AG10803 (cell line): Measurements from ENCODE around the gene TSPAN3.

Experiments
- DNase-seq: peaks from one replicate; pipeline ENCODE4 v3.0.0; 2010; ENCODE audit warnings: low read depth
- H3K4me3 ChIP-seq: 2 replicates; pipeline ENCODE4 v1.5.1; 2011; ENCODE audit warnings: mild to moderate bottlenecking, low read length, control low read depth
- TF ChIP-seq, protein P1 (sequence below): conservative IDR thresholded peaks from 2 replicates; pipeline ENCODE4 v1.5.1; 2011; ENCODE audit warnings: mild to moderate bottlenecking, low read length, control low read depth, inconsistent platforms

The TSPAN3 gene

DNA sequence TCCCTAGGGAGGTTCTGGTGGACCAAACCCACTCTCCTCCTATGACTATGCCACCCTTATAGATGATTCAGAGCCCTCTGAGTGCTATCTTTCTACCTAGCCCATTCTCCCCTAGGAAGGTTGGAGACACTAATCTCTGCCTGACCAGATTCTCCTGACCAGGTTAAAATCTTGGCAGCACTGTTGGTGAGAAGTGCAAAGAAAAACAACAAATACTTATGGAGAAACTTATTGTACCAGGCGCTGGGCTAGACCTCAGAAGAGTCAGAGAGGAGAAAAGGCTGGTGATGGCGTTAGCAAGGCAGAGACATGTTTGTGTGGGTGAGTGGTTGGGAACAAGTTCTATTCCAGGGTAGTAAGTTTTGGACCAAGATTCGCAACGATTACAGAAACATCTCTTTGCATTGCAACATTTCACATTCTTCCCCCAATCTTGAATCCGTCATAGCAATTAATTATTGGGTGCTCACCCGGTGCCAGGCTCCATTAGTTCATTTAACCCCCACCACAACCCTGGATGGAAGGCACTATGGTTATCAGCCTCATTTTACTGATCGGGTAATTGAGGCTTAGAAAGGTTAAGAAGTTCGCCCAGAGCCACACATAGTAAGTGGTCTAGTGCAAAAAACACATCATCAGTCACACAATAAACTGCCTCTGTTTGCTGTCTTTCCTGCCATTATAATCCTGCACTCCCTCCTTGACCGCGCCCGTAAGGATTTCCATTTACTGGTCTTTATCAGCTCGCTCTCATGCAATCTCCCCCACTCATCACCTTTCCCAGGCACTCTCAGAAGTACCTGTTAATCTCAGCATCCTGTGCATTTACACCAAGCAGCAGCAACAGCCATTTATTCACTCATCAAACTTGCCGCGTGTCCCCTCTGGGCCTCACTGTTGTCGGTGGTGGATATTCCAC, 655 bp upstream of the TSPAN3 start:
- TF ChIP-seq, protein P1, sequence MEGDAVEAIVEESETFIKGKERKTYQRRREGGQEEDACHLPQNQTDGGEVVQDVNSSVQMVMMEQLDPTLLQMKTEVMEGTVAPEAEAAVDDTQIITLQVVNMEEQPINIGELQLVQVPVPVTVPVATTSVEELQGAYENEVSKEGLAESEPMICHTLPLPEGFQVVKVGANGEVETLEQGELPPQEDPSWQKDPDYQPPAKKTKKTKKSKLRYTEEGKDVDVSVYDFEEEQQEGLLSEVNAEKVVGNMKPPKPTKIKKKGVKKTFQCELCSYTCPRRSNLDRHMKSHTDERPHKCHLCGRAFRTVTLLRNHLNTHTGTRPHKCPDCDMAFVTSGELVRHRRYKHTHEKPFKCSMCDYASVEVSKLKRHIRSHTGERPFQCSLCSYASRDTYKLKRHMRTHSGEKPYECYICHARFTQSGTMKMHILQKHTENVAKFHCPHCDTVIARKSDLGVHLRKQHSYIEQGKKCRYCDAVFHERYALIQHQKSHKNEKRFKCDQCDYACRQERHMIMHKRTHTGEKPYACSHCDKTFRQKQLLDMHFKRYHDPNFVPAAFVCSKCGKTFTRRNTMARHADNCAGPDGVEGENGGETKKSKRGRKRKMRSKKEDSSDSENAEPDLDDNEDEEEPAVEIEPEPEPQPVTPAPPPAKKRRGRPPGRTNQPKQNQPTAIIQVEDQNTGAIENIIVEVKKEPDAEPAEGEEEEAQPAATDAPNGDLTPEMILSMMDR, result no peak
- peak overlapping the region; percentile 76 for H3K4me3 ChIP-seq
- peak; percentile 68 for DNase-seq

GRCh38 chr15:77070180-77070494, 772 bp downstream of the TSPAN3 start:
- TF ChIP-seq, protein P1, result no peak; the same call in 1 of the 2 replicates
- H3K4me3 ChIP-seq, result peak overlapping the region; percentile 76
- DNase-seq, result no peak

DNA sequence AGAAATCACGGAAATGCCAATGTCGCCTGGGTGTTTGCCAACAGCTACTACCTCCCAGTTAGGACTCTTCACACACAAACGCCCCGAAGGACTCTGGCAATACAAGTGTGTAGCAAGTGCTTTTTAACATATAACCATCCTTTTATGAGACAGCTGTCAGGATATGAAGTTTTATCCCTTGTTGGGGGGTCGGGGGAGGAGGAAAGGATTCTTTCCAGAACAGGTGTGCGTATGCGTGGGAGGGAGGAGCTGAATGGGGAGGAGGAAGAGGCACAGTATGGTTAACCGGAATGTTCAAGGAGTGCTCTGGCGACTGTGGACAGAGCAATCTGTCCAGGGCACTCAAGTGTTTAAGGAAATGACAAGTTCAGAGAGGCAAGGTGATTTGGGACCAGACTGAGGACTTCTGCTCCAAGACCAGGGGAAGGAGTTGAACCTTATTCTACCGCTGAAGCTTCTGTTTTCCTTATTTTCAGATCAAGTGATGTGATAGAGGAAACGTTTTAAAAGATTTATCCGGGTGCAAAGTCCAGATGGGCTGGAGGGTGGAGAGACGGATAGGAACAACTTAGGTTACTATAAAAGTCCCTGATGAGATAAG, 1.3 kb downstream of the TSPAN3 start:
- peak overlapping the region; percentile 76 for H3K4me3 ChIP-seq
- DNase-seq, result no peak
- TF ChIP-seq, protein P1, result no peak

GRCh38 chr15:77068633-77069032, 2.3 kb downstream of the TSPAN3 start:
- TF ChIP-seq, protein P1, result no peak
- DNase-seq, result no peak
- H3K4me3 ChIP-seq, result no peak overlapping the region

DNA sequence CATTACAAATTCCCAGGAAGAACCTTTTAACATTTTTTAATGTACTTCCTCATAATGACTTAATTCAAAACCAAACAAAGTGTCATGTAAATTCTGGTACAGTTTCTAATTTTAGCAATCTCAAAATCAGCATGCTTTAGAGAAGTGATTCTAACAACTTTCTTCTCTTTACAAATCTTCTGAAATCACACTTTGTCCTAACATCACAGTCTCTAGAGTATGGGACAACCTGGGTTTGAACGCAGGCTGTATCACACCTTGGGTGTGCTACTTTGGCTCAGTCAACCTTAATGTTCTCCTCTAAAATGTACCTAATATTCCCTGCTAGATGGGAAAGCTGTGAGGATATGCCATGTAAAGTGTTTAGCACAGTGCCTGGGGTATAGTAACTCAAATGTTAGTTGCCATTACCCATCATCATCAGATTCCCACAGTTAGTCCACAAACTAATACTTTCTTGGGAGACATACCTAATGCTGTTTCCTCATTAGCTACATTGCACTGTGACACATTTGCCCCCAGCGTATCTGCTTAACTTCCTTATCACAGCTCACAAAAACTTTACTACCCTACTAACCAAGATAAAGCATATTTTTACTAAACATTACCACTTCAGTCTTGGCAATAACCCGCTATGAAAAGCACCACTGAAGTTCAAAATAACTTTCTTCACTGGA, 3.1 kb downstream of the TSPAN3 start:
- H3K4me3 ChIP-seq, result no peak overlapping the region
- TF ChIP-seq, protein P1, result no peak
- no peak for DNase-seq

GRCh38 chr15:77066971-77067690, 3.8 kb downstream of the TSPAN3 start:
- TF ChIP-seq, protein P1, result no peak
- DNase-seq, result no peak
- no peak overlapping the region for H3K4me3 ChIP-seq
